ENCODE data around the gene AGTR1.

GRCh38 chr3:148746053-148746452 is 48.4 kb downstream of the AGTR1 start:
- TF ChIP-seq CTCF (conservative IDR thresholded peaks at IDR 0.05) = no peak
- no peak for TF ChIP-seq ZFX (IDR thresholded peaks at IDR 0.05)

Data from C4-2B (cell line).